HFF-Myc (cell line): Measurements from ENCODE around the gene OGA.

Experiments used
- DNase-seq: peaks from one replicate; pipeline ENCODE4 v3.0.0-alpha.2; 2011; ENCODE audit warnings: low read depth; ENCODE audit errors: extremely low read depth
- H3K4me3 ChIP-seq: replicated peaks from 2 replicates; pipeline ENCODE4 v1.5.1; 2011; ENCODE audit warnings: low read depth, mild to moderate bottlenecking, control low read depth, low read length
- CTCF ChIP-seq: IDR thresholded peaks from 2 replicates; pipeline ENCODE4 v1.5.1; 2012; ENCODE audit warnings: mild to moderate bottlenecking, low read depth, low read length, control low read depth; ENCODE audit errors: missing control alignments

The OGA gene

GRCh38 chr10:101759309-101760247 is 58.7 kb downstream of the OGA start:
- no peak for DNase-seq
- no peak overlapping the region for H3K4me3 ChIP-seq
- TF ChIP-seq CTCF, result no peak

GRCh38 chr10:101758858-101759257 is 59.4 kb downstream of the OGA start:
- no peak for DNase-seq
- no peak overlapping the region for H3K4me3 ChIP-seq
- no peak for TF ChIP-seq CTCF

GRCh38 chr10:101752241-101752640 is 66.0 kb downstream of the OGA start:
- H3K4me3 ChIP-seq, result no peak overlapping the region
- TF ChIP-seq CTCF, result no peak
- DNase-seq, result no peak

GRCh38 chr10:101749047-101750016 is 68.9 kb downstream of the OGA start:
- no peak overlapping the region for H3K4me3 ChIP-seq
- TF ChIP-seq CTCF, result peak; percentile 18
- DNase-seq, result no peak

GRCh38 chr10:101748496-101748895 is 69.7 kb downstream of the OGA start:
- no peak overlapping the region for H3K4me3 ChIP-seq
- no peak for DNase-seq
- no peak for TF ChIP-seq CTCF

GRCh38 chr10:101745074-101745696 is 73.1 kb downstream of the OGA start:
- DNase-seq, result no peak
- no peak for TF ChIP-seq CTCF

More at GRCh38 chr10:101745074-101745696, 73.1 kb downstream of the OGA start:
- no peak overlapping the region for H3K4me3 ChIP-seq
